ENCODE data around the gene PRSS1. TPM values are rescaled to one million over a fixed set of nuclear protein-coding genes. Genes with fewer than 3 reads are reported as not detected.

The PRSS1 gene
- polyA plus RNA-seq, 1 donor from 2014 or later, result not detected

DNA sequence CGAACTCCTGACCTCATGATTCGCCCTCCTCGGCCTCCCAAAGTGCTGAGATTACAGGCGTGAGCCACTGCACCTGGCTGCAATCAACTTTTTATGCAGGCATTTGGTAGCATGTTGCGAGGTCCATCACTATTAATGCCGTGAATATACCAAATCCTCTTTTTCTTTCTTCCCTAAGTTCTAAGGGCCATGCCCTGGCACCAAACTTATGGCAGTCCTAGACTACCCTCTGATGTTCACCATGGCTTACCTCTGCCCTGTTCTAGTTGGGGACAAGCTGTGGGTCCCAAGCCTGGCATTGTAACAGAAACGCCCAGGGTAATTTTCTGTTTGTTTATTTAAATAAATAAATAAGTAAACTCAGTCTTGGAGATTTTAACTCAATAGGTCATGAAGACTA, 34.8 kb downstream of the PRSS1 start:
- Histone ChIP-seq H2AFZ (ENCODE audit: low read depth, low read length) (no peak overlapping the region), H3K27me3 (ENCODE audit: insufficient read depth, low read depth, low read length) (no peaks in the 10 kb centered on the region), H3K36me3 (ENCODE audit: insufficient read depth, low read length) (no peaks in the 10 kb centered on the region), H3K4me2 (ENCODE audit: low read length) (no peak overlapping the region), H3F3A (ENCODE audit: insufficient read depth, low read length, poor library complexity, severe bottlenecking) (no peaks in the 10 kb centered on the region), H3K27ac (ENCODE audit: low read length) (no peak overlapping the region), H3K9me2 (ENCODE audit: insufficient read depth, low read length) (no peaks in the 10 kb centered on the region), H3K9me3 (ENCODE audit: low read length) (no peaks in the 10 kb centered on the region), H3K79me2 (replicated peaks; ENCODE audit: insufficient read depth, low read length) (no peaks in the 10 kb centered on the region), H4K20me1 (ENCODE audit: insufficient read depth) (no peaks in the 10 kb centered on the region), H3K4me3 (ENCODE audit: low read length) (no peak overlapping the region), H3K9ac (ENCODE audit: low read length) (no peak overlapping the region)
- TF ChIP-seq TAF1 (IDR thresholded peaks at IDR 0.05; ENCODE audit: low read depth) (no peak), EZH2 (IDR thresholded peaks at IDR 0.05; ENCODE audit: borderline replicate concordance, insufficient read depth, low read length, poor library complexity, severe bottlenecking) (no peak), MXI1 (conservative IDR thresholded peaks at IDR 0.05; ENCODE audit: poor library complexity, severe bottlenecking) (no peak), RAD21 (conservative IDR thresholded peaks at IDR 0.05) (no peak), SMC3 (conservative IDR thresholded peaks at IDR 0.05; ENCODE audit: poor library complexity) (no peak), EP300 (conservative IDR thresholded peaks at IDR 0.05; ENCODE audit: poor library complexity, severe bottlenecking) (no peak), POLR2AphosphoS5 (IDR thresholded peaks at IDR 0.05) (no peak)
- TF ChIP-seq, protein P1, sequence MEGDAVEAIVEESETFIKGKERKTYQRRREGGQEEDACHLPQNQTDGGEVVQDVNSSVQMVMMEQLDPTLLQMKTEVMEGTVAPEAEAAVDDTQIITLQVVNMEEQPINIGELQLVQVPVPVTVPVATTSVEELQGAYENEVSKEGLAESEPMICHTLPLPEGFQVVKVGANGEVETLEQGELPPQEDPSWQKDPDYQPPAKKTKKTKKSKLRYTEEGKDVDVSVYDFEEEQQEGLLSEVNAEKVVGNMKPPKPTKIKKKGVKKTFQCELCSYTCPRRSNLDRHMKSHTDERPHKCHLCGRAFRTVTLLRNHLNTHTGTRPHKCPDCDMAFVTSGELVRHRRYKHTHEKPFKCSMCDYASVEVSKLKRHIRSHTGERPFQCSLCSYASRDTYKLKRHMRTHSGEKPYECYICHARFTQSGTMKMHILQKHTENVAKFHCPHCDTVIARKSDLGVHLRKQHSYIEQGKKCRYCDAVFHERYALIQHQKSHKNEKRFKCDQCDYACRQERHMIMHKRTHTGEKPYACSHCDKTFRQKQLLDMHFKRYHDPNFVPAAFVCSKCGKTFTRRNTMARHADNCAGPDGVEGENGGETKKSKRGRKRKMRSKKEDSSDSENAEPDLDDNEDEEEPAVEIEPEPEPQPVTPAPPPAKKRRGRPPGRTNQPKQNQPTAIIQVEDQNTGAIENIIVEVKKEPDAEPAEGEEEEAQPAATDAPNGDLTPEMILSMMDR (IDR thresholded peaks at IDR 0.05; ENCODE audit: poor library complexity, severe bottlenecking), result no peak
- TF ChIP-seq, protein P2, sequence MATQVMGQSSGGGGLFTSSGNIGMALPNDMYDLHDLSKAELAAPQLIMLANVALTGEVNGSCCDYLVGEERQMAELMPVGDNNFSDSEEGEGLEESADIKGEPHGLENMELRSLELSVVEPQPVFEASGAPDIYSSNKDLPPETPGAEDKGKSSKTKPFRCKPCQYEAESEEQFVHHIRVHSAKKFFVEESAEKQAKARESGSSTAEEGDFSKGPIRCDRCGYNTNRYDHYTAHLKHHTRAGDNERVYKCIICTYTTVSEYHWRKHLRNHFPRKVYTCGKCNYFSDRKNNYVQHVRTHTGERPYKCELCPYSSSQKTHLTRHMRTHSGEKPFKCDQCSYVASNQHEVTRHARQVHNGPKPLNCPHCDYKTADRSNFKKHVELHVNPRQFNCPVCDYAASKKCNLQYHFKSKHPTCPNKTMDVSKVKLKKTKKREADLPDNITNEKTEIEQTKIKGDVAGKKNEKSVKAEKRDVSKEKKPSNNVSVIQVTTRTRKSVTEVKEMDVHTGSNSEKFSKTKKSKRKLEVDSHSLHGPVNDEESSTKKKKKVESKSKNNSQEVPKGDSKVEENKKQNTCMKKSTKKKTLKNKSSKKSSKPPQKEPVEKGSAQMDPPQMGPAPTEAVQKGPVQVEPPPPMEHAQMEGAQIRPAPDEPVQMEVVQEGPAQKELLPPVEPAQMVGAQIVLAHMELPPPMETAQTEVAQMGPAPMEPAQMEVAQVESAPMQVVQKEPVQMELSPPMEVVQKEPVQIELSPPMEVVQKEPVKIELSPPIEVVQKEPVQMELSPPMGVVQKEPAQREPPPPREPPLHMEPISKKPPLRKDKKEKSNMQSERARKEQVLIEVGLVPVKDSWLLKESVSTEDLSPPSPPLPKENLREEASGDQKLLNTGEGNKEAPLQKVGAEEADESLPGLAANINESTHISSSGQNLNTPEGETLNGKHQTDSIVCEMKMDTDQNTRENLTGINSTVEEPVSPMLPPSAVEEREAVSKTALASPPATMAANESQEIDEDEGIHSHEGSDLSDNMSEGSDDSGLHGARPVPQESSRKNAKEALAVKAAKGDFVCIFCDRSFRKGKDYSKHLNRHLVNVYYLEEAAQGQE (IDR thresholded peaks at IDR 0.05; ENCODE audit: borderline replicate concordance), result no peak

DNA sequence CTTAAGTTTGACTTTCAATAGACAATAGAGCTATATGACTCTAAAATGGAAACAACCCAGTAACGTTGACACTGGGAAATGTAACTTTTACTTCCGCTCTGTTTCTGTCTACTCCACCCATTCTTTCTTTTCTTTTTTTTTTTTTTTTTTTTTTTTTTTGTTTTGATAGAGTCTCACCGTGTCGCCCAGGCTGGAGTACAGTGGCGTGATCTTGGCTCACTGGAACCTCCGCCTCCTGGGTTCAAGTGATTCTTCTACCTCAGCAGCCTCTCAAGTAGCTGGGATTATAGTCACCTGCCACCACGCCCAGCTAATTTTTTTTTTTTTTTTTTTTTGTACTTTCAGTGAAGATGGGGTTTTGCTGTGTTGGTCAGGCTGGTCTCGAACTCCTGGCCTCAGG, 35.4 kb downstream of the PRSS1 start:
- no peaks in the 10 kb centered on the region for H3K9me3 ChIP-seq (ENCODE audit: low read length)
- no peaks in the 10 kb centered on the region for H3K27me3 ChIP-seq (ENCODE audit: insufficient read depth, low read depth, low read length)
- H4K20me1 ChIP-seq (ENCODE audit: insufficient read depth), result no peaks in the 10 kb centered on the region
- no peak for TF ChIP-seq EZH2 (IDR thresholded peaks at IDR 0.05; ENCODE audit: borderline replicate concordance, insufficient read depth, low read length, poor library complexity, severe bottlenecking)
- TF ChIP-seq EP300 (conservative IDR thresholded peaks at IDR 0.05; ENCODE audit: poor library complexity, severe bottlenecking), result no peak
- TF ChIP-seq, protein P1 (IDR thresholded peaks at IDR 0.05; ENCODE audit: poor library complexity, severe bottlenecking), result no peak
- TF ChIP-seq TAF1 (IDR thresholded peaks at IDR 0.05; ENCODE audit: low read depth), result no peak
- TF ChIP-seq POLR2AphosphoS5 (IDR thresholded peaks at IDR 0.05), result no peak
- no peak for TF ChIP-seq RAD21 (conservative IDR thresholded peaks at IDR 0.05)
- TF ChIP-seq, protein P2 (IDR thresholded peaks at IDR 0.05; ENCODE audit: borderline replicate concordance), result no peak
- no peak for TF ChIP-seq MXI1 (conservative IDR thresholded peaks at IDR 0.05; ENCODE audit: poor library complexity, severe bottlenecking)
- TF ChIP-seq SMC3 (conservative IDR thresholded peaks at IDR 0.05; ENCODE audit: poor library complexity), result no peak
- H3K4me2 ChIP-seq (ENCODE audit: low read length), result no peak overlapping the region
- no peaks in the 10 kb centered on the region for H3F3A ChIP-seq (ENCODE audit: insufficient read depth, low read length, poor library complexity, severe bottlenecking)
- H3K4me3 ChIP-seq (ENCODE audit: low read length), result no peak overlapping the region
- H3K79me2 ChIP-seq (replicated peaks; ENCODE audit: insufficient read depth, low read length), result no peaks in the 10 kb centered on the region
- H3K9me2 ChIP-seq (ENCODE audit: insufficient read depth, low read length), result no peaks in the 10 kb centered on the region
- H2AFZ ChIP-seq (ENCODE audit: low read depth, low read length), result no peak overlapping the region
- H3K36me3 ChIP-seq (ENCODE audit: insufficient read depth, low read length), result no peaks in the 10 kb centered on the region
- H3K27ac ChIP-seq (ENCODE audit: low read length), result no peak overlapping the region
- H3K9ac ChIP-seq (ENCODE audit: low read length), result no peak overlapping the region
